HAP-1 (cell line): ENCODE data around the gene DNA2.
A peak's percentile ranks its signal among the peaks of the same experiment; 100 is the strongest.
"Not testable (repeated sequence)": the region's sequence is repeated elsewhere in the genome, so short reads cannot be mapped to it uniquely, and the experiment has no call there.

ENCODE experiments used
- DNase-seq, 2 experiments: peaks; one replicate each; pipeline ENCODE4 v3.0.0-alpha.2; 2016 to 2020; ENCODE audit warnings: low spot score in 2 of 2
- H3K27me3 ChIP-seq: fragments of 250-450 bp; sonication (Bioruptor Pico); 2 replicates; pipeline ENCODE4 v1.5.1; 2020; ENCODE audit warnings: low read depth, mild to moderate bottlenecking, moderate library complexity
- H3K36me3 ChIP-seq: fragments of 250-450 bp; sonication (Bioruptor Pico); replicated peaks from 2 replicates; pipeline ENCODE4 v1.5.1; 2020; ENCODE audit warnings: mild to moderate bottlenecking
- H3K4me1 ChIP-seq: fragments of 250-450 bp; sonication (Bioruptor Pico); 2 replicates; pipeline ENCODE4 v1.5.1; 2020; ENCODE audit warnings: mild to moderate bottlenecking
- H3K4me3 ChIP-seq: fragments of 250-450 bp; sonication (Bioruptor Pico); 2 replicates; pipeline ENCODE4 v1.5.1; 2020; ENCODE audit warnings: mild to moderate bottlenecking, moderate library complexity
- H3K9me3 ChIP-seq: fragments of 250-450 bp; sonication (Bioruptor Pico); 2 replicates; pipeline ENCODE4 v1.5.1; 2020; ENCODE audit warnings: mild to moderate bottlenecking, moderate library complexity
- in situ Hi-C: fragments of 300-500 bp; cut with MboI; formaldehyde crosslinking; loops from 3 replicates; pipeline ENCODE4 v1.14.3; 2020; ENCODE audit warnings: low sequenced_read_pairs, inconsistent platforms, mixed read lengths

DNA2 gene

GRCh38 chr10:68471586-68472408 is at the start of gene DNA2:
Gene DNA2 (minus strand): TSS chr10:68471973. CDS start chr10:68471864, 109 bp downstream.
- DNase-seq: peak; percentile 85 to 87
- no peaks in the 10 kb centered on the region for H3K27me3 ChIP-seq
- in situ Hi-C loops: no loop called here
- H3K9me3 ChIP-seq: 0 out of 2 replicates have a peak, but pooled peaks cover 3% of the 10 kb centered on the region
- H3K36me3 ChIP-seq: peaks cover 30% of the 10 kb centered on the region
- H3K4me3 ChIP-seq: peak within 1 kb of the TSS; percentile 57
- H3K4me1 ChIP-seq: peaks cover 13% of the 10 kb centered on the region

DNA sequence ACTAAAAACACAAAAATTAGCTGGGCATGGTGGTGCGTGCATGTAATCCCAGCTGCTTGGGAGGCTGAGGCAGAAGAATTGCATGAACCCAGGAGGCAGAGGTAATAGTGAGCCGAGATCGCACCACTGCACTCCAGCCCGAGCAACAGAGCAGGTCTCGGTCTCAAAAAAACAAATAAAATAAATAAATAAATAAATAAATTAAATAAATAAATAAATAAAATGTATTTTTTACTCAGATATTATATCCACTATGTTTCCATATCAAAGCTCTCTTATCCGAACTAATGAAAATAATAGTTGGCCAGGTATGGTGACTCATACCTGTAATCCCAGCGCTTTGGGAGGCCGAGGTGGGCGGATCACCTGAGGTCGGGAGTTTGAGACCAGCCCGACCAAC is 46.8 kb upstream of the DNA2 start:
- H3K4me3 ChIP-seq, in situ Hi-C loops, H3K9me3 ChIP-seq, H3K27me3 ChIP-seq, DNase-seq: not testable (repeated sequence)
- peaks cover 12% of the 10 kb centered on the region for H3K4me1 ChIP-seq
- H3K36me3 ChIP-seq: peaks cover 51% of the 10 kb centered on the region

- H3K4me1 ChIP-seq: peaks cover 12% of the 10 kb centered on the region
These were observed 45.4 kb upstream of the DNA2 start for GRCh38 chr10:68517188-68517587.

DNA sequence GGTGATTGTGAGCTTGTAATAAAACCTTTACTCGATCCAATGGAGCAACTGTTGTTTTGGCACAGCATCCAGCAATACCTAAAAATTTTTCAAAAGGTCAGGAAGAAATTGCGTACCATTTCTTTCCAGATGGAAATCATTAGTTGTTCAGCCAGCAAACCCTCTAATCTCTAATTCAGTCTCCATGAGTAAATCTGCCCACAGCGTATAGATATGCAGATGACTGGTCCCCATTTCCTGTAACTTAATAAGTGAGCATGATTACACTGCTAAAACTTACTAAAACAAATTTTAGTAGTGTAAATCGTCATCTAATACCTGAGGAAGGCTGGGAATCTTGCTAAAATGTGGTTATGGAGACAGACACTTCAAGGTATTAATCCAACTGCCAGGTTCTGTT is 45.0 kb upstream of the DNA2 start:
- Histone ChIP-seq H3K4me3 (no peak overlapping the region), H3K27me3 (no peaks in the 10 kb centered on the region), H3K36me3 (peaks cover 42% of the 10 kb centered on the region), H3K4me1 (peaks cover 12% of the 10 kb centered on the region), H3K9me3 (no peaks in the 10 kb centered on the region)
- DNase-seq: peak in 1 of 2 experiments; percentile 32
- in situ Hi-C loops: no loop called here

More at GRCh38 chr10:68517188-68517587, 45.4 kb upstream of the DNA2 start:
- peaks cover 45% of the 10 kb centered on the region for H3K36me3 ChIP-seq
- in situ Hi-C loops: no loop called here
- H3K9me3 ChIP-seq: no peaks in the 10 kb centered on the region
- no peak overlapping the region for H3K4me3 ChIP-seq
- no peaks in the 10 kb centered on the region for H3K27me3 ChIP-seq
- no peak for DNase-seq

GRCh38 chr10:68516216-68516615 is 44.4 kb upstream of the DNA2 start:
- in situ Hi-C loops, H3K4me3 ChIP-seq, H3K9me3 ChIP-seq, DNase-seq, H3K27me3 ChIP-seq: not testable (repeated sequence)
- Histone ChIP-seq H3K4me1 (peaks cover 12% of the 10 kb centered on the region), H3K36me3 (peaks cover 43% of the 10 kb centered on the region)

DNA sequence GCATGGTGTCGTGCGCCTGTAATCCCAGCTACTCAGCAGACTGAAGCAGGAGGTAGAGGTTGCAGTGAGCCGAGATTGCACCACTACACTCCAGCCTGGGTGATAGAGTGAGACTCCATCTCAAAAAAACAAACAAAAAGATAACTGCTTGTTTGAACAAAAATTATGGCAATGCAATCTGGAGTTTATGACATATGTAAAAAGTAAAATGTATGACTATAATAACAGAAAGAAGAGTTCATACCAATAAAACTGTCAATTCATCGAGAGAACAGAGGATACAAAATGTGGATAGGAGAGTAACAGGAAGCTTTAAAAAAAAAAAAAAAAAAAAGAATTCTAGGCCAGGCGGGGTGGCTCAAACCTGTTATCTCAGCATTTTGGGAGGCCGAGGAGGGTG is 36.3 kb upstream of the DNA2 start:
- in situ Hi-C loops: no loop called here
- H3K36me3 ChIP-seq: peaks cover 66% of the 10 kb centered on the region
- H3K9me3 ChIP-seq: no peaks in the 10 kb centered on the region
- no peaks in the 10 kb centered on the region for H3K27me3 ChIP-seq
- no peak for DNase-seq
- H3K4me1 ChIP-seq: no peaks in the 10 kb centered on the region
- H3K4me3 ChIP-seq: no peak overlapping the region

DNA sequence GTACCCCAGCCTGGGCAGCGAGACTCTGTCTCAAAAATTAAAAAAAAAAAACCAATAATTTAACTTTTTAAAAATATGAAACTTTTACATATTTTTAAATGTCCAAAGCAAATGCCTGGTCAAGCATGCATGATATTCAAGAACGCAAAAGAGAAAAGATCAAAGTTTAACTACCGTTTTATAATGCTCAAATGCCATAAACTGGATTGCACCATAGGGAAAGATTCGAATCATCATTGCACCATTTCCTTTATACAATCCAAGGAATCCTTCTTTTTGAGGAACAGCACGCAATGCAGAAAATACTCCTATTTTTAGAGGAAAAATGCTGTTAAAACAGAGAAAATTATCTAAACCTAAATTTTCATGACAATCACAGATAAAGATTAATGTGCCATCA is 34.6 kb upstream of the DNA2 start:
- Histone ChIP-seq H3K36me3 (peaks cover 73% of the 10 kb centered on the region), H3K4me3 (no peak overlapping the region), H3K4me1 (no peaks in the 10 kb centered on the region), H3K27me3 (no peaks in the 10 kb centered on the region), H3K9me3 (no peaks in the 10 kb centered on the region)
- in situ Hi-C loops: no loop called here
- no peak for DNase-seq

DNA sequence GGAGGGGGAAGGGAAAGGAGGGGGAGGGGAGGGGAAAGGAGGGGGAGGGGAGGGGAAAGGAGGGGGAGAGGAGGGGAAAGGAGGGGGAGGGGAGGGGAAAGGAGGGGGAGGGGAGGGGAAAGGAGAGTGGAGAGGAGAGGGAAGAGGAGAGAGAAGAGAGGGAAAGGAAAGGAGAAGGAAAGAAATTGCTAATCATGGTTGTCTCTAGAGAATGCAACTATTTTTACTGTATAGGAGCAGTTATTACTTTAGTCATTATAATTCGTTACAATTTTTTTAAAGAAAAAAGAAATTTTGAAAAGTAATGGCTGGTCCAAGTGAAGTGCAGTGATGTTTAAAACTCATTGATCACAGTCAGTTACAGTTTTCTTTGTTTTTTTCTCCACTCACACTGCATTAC is 31.1 kb upstream of the DNA2 start:
- Histone ChIP-seq H3K27me3 (no peaks in the 10 kb centered on the region), H3K36me3 (peaks cover 73% of the 10 kb centered on the region), H3K9me3 (no peaks in the 10 kb centered on the region), H3K4me3 (no peak overlapping the region), H3K4me1 (no peaks in the 10 kb centered on the region)
- DNase-seq: no peak
- in situ Hi-C loops: no loop called here

DNA sequence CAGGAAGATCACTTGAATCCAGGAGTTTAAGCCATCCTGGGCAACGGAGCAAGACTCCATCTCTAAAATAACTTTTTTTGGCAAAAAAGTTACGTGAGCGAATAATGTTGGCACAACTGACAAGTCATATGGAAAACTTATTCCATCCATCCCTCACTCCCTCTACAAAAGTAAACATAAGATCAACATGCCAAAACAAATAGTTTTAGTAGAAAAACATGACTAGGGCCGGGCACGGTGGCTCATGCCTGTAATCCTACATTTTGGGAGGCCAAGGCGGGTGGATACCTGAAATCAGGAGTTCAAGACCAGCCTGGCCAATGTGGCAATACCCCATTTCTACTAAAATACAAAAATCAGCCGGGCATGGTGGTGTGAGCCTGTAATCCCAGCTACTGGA is 29.9 kb upstream of the DNA2 start:
- Histone ChIP-seq H3K36me3 (peaks cover 68% of the 10 kb centered on the region), H3K27me3 (no peaks in the 10 kb centered on the region), H3K4me1 (no peaks in the 10 kb centered on the region), H3K9me3 (no peaks in the 10 kb centered on the region), H3K4me3 (no peak overlapping the region)
- in situ Hi-C loops: no loop called here
- no peak for DNase-seq

DNA sequence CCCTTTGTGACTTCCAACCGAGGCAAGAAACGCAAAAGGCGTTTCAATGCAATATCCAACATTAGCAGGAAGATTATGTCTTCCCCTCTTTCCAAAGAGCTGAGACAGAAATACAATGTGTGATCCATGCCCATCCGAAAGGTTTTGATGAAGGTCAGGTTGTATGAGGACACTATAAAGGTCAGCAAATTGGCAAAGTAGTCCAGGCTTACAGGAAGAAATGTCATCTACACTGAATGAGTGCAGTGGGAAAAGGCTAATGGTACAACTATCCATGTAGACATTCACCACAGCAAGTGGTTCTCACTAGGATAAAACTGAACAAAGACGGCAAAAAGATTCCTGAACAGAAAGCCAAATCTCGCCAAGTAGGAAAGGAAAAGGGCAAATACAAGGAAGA is 27.8 kb upstream of the DNA2 start:
- no peak for DNase-seq
- Histone ChIP-seq H3K9me3 (no peaks in the 10 kb centered on the region), H3K4me1 (no peaks in the 10 kb centered on the region), H3K27me3 (no peaks in the 10 kb centered on the region), H3K36me3 (peaks cover 64% of the 10 kb centered on the region), H3K4me3 (no peak overlapping the region)
- in situ Hi-C loops: no loop called here

DNA sequence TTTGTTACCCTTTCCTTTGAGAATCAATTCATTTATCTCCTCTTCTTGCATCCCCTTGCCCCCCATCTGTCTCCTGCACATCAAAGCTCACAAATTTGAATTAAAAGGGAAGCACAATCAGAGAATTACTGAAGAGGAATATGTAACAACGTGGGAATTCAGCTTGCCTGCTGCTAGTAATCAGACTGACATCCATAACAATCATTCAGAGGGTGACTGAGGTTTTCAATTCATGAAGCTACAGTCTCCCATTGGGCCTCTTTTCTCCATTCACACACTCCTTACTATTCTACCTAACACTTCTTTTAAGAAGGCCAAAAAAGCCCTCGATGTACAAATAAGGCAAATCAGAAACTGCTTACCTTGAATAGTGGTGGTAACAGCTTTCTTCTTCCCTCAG is 24.3 kb upstream of the DNA2 start:
- in situ Hi-C loops: no loop called here
- Histone ChIP-seq H3K36me3 (peaks cover 61% of the 10 kb centered on the region), H3K4me1 (no peaks in the 10 kb centered on the region), H3K27me3 (no peaks in the 10 kb centered on the region), H3K4me3 (no peak overlapping the region), H3K9me3 (no peaks in the 10 kb centered on the region)
- no peak for DNase-seq

DNA sequence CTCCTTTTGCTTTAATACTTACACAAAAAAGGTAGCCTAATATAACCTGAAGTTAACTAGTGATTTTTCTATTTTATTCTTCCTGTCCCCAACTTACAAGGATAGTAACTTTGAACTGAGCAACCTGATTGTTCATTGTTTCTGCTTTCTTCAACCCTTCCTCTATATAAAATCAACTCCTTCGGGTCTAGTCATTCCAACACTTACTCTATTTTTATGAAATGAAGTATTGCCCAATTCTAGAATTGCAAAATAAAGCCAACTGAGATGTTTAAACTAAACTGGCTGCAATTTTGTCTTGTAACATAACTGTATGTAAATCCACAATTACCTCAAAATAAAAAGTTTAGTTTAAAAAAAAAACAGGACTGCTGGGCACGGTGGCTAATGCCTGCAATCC is 20.3 kb upstream of the DNA2 start:
- peaks cover 63% of the 10 kb centered on the region for H3K36me3 ChIP-seq
- no peaks in the 10 kb centered on the region for H3K4me1 ChIP-seq
- no peak for DNase-seq
- H3K27me3 ChIP-seq: no peaks in the 10 kb centered on the region
- H3K9me3 ChIP-seq: no peaks in the 10 kb centered on the region
- in situ Hi-C loops: no loop called here
- no peak overlapping the region for H3K4me3 ChIP-seq

DNA sequence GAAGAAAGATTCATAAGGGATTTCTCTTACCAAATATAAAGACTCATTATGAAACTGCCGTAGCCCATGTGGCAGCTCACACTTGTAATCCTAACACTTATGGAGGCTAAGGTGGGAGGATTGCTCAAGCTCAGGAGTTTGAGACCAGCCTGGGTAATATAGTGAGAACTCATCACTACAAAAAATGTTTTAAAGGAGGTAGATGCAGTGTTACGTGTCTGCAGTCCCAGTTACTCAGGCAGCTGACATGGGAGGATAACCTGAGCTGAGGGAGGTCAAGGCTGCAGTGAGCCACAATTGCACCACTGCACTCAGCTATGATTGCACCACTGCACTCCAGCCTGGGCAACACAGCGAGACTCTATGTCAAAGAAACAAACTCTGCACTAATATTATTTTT is 18.1 kb upstream of the DNA2 start:
- Histone ChIP-seq H3K4me3 (no peak overlapping the region), H3K4me1 (no peaks in the 10 kb centered on the region), H3K9me3 (no peaks in the 10 kb centered on the region), H3K36me3 (peaks cover 67% of the 10 kb centered on the region), H3K27me3 (no peaks in the 10 kb centered on the region)
- no peak for DNase-seq
- in situ Hi-C loops: no loop called here

- in situ Hi-C loops: no loop called here
These were observed 2.2 kb upstream of the DNA2 start for GRCh38 chr10:68474021-68474420.

More at GRCh38 chr10:68474021-68474420, 2.2 kb upstream of the DNA2 start:
- Histone ChIP-seq H3K9me3 (0 out of 2 replicates have a peak, but pooled peaks cover 3% of the 10 kb centered on the region), H3K4me1 (peaks cover 13% of the 10 kb centered on the region), H3K4me3 (no peak overlapping the region), H3K36me3 (peaks cover 8% of the 10 kb centered on the region), H3K27me3 (no peaks in the 10 kb centered on the region)
- DNase-seq: no peak
